DOHH2 (cell line): Measurements from ENCODE around the gene MGAT4D.
"Not testable (repeated sequence)": the region's sequence is repeated elsewhere in the genome, so short reads cannot be mapped to it uniquely, and the experiment has no call there.

Experiments used
- H3F3A ChIP-seq: fragments of 200-600 bp; sonication (generic), shearing (Covaris generic); 2 replicates; pipeline ENCODE4 v1.6.0; 2016; ENCODE audit warnings: antibody characterized with exemption, mild to moderate bottlenecking; ENCODE audit not compliant: control insufficient read depth, insufficient read depth
- H3K27ac ChIP-seq: fragments of 200-600 bp; sonication (generic); 2 replicates; pipeline ENCODE4 v1.5.1; 2014; ENCODE audit warnings: low read depth, mild to moderate bottlenecking, low read length, moderate library complexity
- H3K27me3 ChIP-seq: fragments of 200-600 bp; sonication (generic); 2 replicates; pipeline ENCODE4 v1.6.1; 2014; ENCODE audit warnings: mild to moderate bottlenecking, low read length, mixed read lengths; ENCODE audit not compliant: control insufficient read depth
- H3K36me3 ChIP-seq: fragments of 200-600 bp; sonication (generic); 2 replicates; pipeline ENCODE4 v1.6.1; 2014; ENCODE audit warnings: mild to moderate bottlenecking, low read length, moderate library complexity, mixed read lengths; ENCODE audit not compliant: control insufficient read depth
- H3K4me1 ChIP-seq: fragments of 200-600 bp; sonication (generic); 2 replicates; pipeline ENCODE4 v1.6.1; 2014; ENCODE audit warnings: mild to moderate bottlenecking, low read length, mixed read lengths; ENCODE audit not compliant: control insufficient read depth
- H3K4me2 ChIP-seq: fragments of 200-600 bp; sonication (generic); 2 replicates; pipeline ENCODE4 v1.6.0; 2014; ENCODE audit warnings: mild to moderate bottlenecking, low read length, moderate library complexity
- H3K4me3 ChIP-seq: fragments of 200-600 bp; sonication (generic); 2 replicates; pipeline ENCODE4 v1.5.1; 2014; ENCODE audit warnings: mild to moderate bottlenecking, low read length, mixed read lengths
- H3K79me2 ChIP-seq: fragments of 200-600 bp; sonication (generic); 2 replicates; pipeline ENCODE4 v1.6.1; 2014; ENCODE audit warnings: mild to moderate bottlenecking, low read length, mixed read lengths; ENCODE audit not compliant: control insufficient read depth
- H3K9me2 ChIP-seq: fragments of 200-600 bp; sonication (generic); replicated peaks from 2 replicates; pipeline ENCODE4 v1.6.1; 2014; ENCODE audit warnings: mild to moderate bottlenecking, low read length, mixed read lengths; ENCODE audit not compliant: control insufficient read depth
- H3K9me3 ChIP-seq: fragments of 200-600 bp; sonication (generic); 2 replicates; pipeline ENCODE4 v1.6.1; 2014; ENCODE audit warnings: antibody characterized with exemption, low read length, mixed read lengths; ENCODE audit not compliant: control insufficient read depth, insufficient read depth
- H4K20me1 ChIP-seq: fragments of 200-600 bp; sonication (generic); 2 replicates; pipeline ENCODE4 v1.6.0; 2014; ENCODE audit warnings: low read depth, mild to moderate bottlenecking, antibody characterized with exemption, low read length, moderate library complexity; ENCODE audit not compliant: control insufficient read depth, insufficient read depth
- CTCF ChIP-seq: fragments of 200-600 bp; sonication (generic); IDR thresholded peaks from one replicate; pipeline ENCODE4 v1.5.1; 2014; ENCODE audit warnings: antibody characterized with exemption, mild to moderate bottlenecking, low read depth, low read length; ENCODE audit not compliant: poor library complexity, severe bottlenecking
- EZH2phosphoT487 ChIP-seq: fragments of 200-600 bp; sonication (generic); IDR thresholded peaks from 2 replicates; pipeline ENCODE4 v1.6.1; 2017; ENCODE audit warnings: borderline replicate concordance, mild to moderate bottlenecking, antibody characterized with exemption, low read length, moderate library complexity, mixed read lengths

MGAT4D gene

GRCh38 chr4:140423106-140423505, 75.0 kb downstream of the MGAT4D start:
- peaks cover 11% of the 10 kb centered on the region for H3K4me1 ChIP-seq
- no peaks in the 10 kb centered on the region for H3F3A ChIP-seq
- H3K9me2 ChIP-seq, result no peaks in the 10 kb centered on the region
- no peaks in the 10 kb centered on the region; the same call in 1 of the 2 replicates for H4K20me1 ChIP-seq
- no peaks in the 10 kb centered on the region for H3K9me3 ChIP-seq
- TF ChIP-seq EZH2phosphoT487 (no peak), CTCF (no peak)
- H3K27ac ChIP-seq, result no peak overlapping the region
- no peaks in the 10 kb centered on the region for H3K36me3 ChIP-seq
- no peak overlapping the region for H3K4me3 ChIP-seq
- no peak overlapping the region for H3K4me2 ChIP-seq
- no peaks in the 10 kb centered on the region for H3K27me3 ChIP-seq
- no peaks in the 10 kb centered on the region; the same call in 1 of the 2 replicates for H3K79me2 ChIP-seq

GRCh38 chr4:140413130-140413969, 84.7 kb downstream of the MGAT4D start:
- not testable (repeated sequence) for H3K9me3 ChIP-seq, H3K4me1 ChIP-seq, H3K27ac ChIP-seq, H3K4me3 ChIP-seq, H3K9me2 ChIP-seq, H3K36me3 ChIP-seq, H3F3A ChIP-seq, H3K27me3 ChIP-seq, H4K20me1 ChIP-seq, H3K79me2 ChIP-seq, H3K4me2 ChIP-seq

- Histone ChIP-seq H3K9me2 (no peaks in the 10 kb centered on the region), H3K36me3 (no peaks in the 10 kb centered on the region), H3K4me2 (no peak overlapping the region), H3K4me1 (no peaks in the 10 kb centered on the region), H3K4me3 (no peak overlapping the region), H3K79me2 (no peaks in the 10 kb centered on the region), H3K27ac (no peak overlapping the region), H3F3A (no peaks in the 10 kb centered on the region), H3K27me3 (no peaks in the 10 kb centered on the region), H3K9me3 (no peaks in the 10 kb centered on the region), H4K20me1 (no peaks in the 10 kb centered on the region)
- TF ChIP-seq EZH2phosphoT487 (no peak), CTCF (no peak)
Measured at GRCh38 chr4:140408974-140409373, 89.1 kb downstream of the MGAT4D start.

GRCh38 chr4:140406292-140406691, 91.8 kb downstream of the MGAT4D start:
- Histone ChIP-seq H3K4me1 (no peaks in the 10 kb centered on the region), H3K27ac (no peak overlapping the region), H3K4me3 (no peak overlapping the region), H3K79me2 (no peaks in the 10 kb centered on the region), H3K27me3 (no peaks in the 10 kb centered on the region), H3K9me3 (no peaks in the 10 kb centered on the region), H4K20me1 (no peaks in the 10 kb centered on the region), H3K4me2 (no peak overlapping the region), H3K36me3 (no peaks in the 10 kb centered on the region), H3K9me2 (no peaks in the 10 kb centered on the region), H3F3A (no peaks in the 10 kb centered on the region)
- TF ChIP-seq EZH2phosphoT487 (no peak), CTCF (no peak)
